ENCODE data around the gene JAG1.

Gene JAG1

GRCh38 chr20:10673842-10674683 lies at the start of gene JAG1:
Gene JAG1, minus strand, starts transcription at chr20:10673999. Its CDS starts 469 bp downstream, at chr20:10673530.
- Histone ChIP-seq H3K4me3 (ENCODE audit: low read depth, low read length) (peak within 1 kb of the TSS; percentile 66), H3K4me2 (ENCODE audit: low read length) (peak within 1 kb of the TSS; percentile 68), H2AFZ (peak within 1 kb of the TSS; percentile 100), H3K27ac (peak within 1 kb of the TSS; percentile 99), H3K27me3 (ENCODE audit: control insufficient read depth, insufficient read depth, low read length) (no peaks in the 10 kb centered on the region), H3K9me3 (ENCODE audit: control insufficient read depth, low read length) (no peaks in the 10 kb centered on the region), H3K9ac (peak within 1 kb of the TSS; percentile 92), H3K79me2 (peaks cover 5% of the 10 kb centered on the region), H3K4me1 (peaks cover 14% of the 10 kb centered on the region), H3K36me3 (ENCODE audit: control insufficient read depth, insufficient read depth, low read length) (no peaks in the 10 kb centered on the region)
- no peak for TF ChIP-seq CTCF (IDR thresholded peaks at IDR 0.05)

- H3K79me2 ChIP-seq = no peaks in the 10 kb centered on the region
- H3K27ac ChIP-seq = no peak overlapping the region
- H3K4me1 ChIP-seq = no peaks in the 10 kb centered on the region
- H2AFZ ChIP-seq = no peak overlapping the region
- no peak overlapping the region for H3K4me2 ChIP-seq (ENCODE audit: low read length)
- H3K4me3 ChIP-seq (ENCODE audit: low read depth, low read length) = no peak overlapping the region
- no peaks in the 10 kb centered on the region for H3K27me3 ChIP-seq (ENCODE audit: control insufficient read depth, insufficient read depth, low read length)
- TF ChIP-seq CTCF (IDR thresholded peaks at IDR 0.05) = no peak
- no peaks in the 10 kb centered on the region for H3K36me3 ChIP-seq (ENCODE audit: control insufficient read depth, insufficient read depth, low read length)
- no peaks in the 10 kb centered on the region for H3K9me3 ChIP-seq (ENCODE audit: control insufficient read depth, low read length)
- H3K9ac ChIP-seq = no peak overlapping the region
Measured at GRCh38 chr20:10721976-10722375, 48.2 kb upstream of the JAG1 start.

GRCh38 chr20:10721137-10721896 lies 47.5 kb upstream of the JAG1 start:
- Histone ChIP-seq H3K9me3 (ENCODE audit: control insufficient read depth, low read length) (no peaks in the 10 kb centered on the region), H2AFZ (no peak overlapping the region), H3K27me3 (ENCODE audit: control insufficient read depth, insufficient read depth, low read length) (no peaks in the 10 kb centered on the region), H3K4me1 (peaks cover 2% of the 10 kb centered on the region), H3K4me2 (ENCODE audit: low read length) (no peak overlapping the region), H3K9ac (no peak overlapping the region), H3K4me3 (ENCODE audit: low read depth, low read length) (no peak overlapping the region), H3K36me3 (ENCODE audit: control insufficient read depth, insufficient read depth, low read length) (no peaks in the 10 kb centered on the region), H3K27ac (no peak overlapping the region), H3K79me2 (no peaks in the 10 kb centered on the region)
- TF ChIP-seq CTCF (IDR thresholded peaks at IDR 0.05) = no peak

GRCh38 chr20:10720565-10720964 lies 46.8 kb upstream of the JAG1 start:
- TF ChIP-seq CTCF (IDR thresholded peaks at IDR 0.05) = no peak
- no peak overlapping the region for H3K9ac ChIP-seq
- no peak overlapping the region for H3K27ac ChIP-seq
- H3K4me1 ChIP-seq = peaks cover 3% of the 10 kb centered on the region
- no peaks in the 10 kb centered on the region for H3K9me3 ChIP-seq (ENCODE audit: control insufficient read depth, low read length)
- H3K36me3 ChIP-seq (ENCODE audit: control insufficient read depth, insufficient read depth, low read length) = no peaks in the 10 kb centered on the region
- no peaks in the 10 kb centered on the region for H3K79me2 ChIP-seq
- H3K4me2 ChIP-seq (ENCODE audit: low read length) = no peak overlapping the region
- no peak overlapping the region for H2AFZ ChIP-seq
- H3K27me3 ChIP-seq (ENCODE audit: control insufficient read depth, insufficient read depth, low read length) = no peaks in the 10 kb centered on the region
- no peak overlapping the region for H3K4me3 ChIP-seq (ENCODE audit: low read depth, low read length)
